ENCODE measurements around the gene CFAP77.
"Not testable (repeated sequence)": the region's sequence is repeated elsewhere in the genome, so short reads cannot be mapped to it uniquely, and the experiment has no call there.

CFAP77 gene

GRCh38 chr9:132409828-132410528, at the start of gene CFAP77:
Gene CFAP77, plus strand, starts transcription at chr9:132410211. Its CDS starts 61 bp downstream, at chr9:132410272.
- DNase-seq (ENCODE audit: low spot score): no peak
- H3K27me3 Mint-ChIP-seq (ENCODE audit: low read depth): peaks cover 56% of the 10 kb centered on the region
- peaks cover 6% of the 10 kb centered on the region for H3K36me3 Mint-ChIP-seq (ENCODE audit: low read depth)
- no peaks in the 10 kb centered on the region for H3K9me3 Mint-ChIP-seq
- peak within 1 kb of the TSS; percentile 69 for H3K4me3 Mint-ChIP-seq
- H3K27ac Mint-ChIP-seq: no peak within 1 kb of the TSS
- H3K4me1 Mint-ChIP-seq (ENCODE audit: low read depth): peaks cover 28% of the 10 kb centered on the region

- peaks cover 2% of the 10 kb centered on the region for H3K27me3 Mint-ChIP-seq (ENCODE audit: low read depth)
- H3K9me3 Mint-ChIP-seq: no peaks in the 10 kb centered on the region
- H3K27ac Mint-ChIP-seq: no peak overlapping the region
- H3K4me1 Mint-ChIP-seq (ENCODE audit: low read depth): peaks cover 2% of the 10 kb centered on the region
- no peak for DNase-seq (ENCODE audit: low spot score)
- no peak overlapping the region for H3K4me3 Mint-ChIP-seq
- H3K36me3 Mint-ChIP-seq (ENCODE audit: low read depth): no peaks in the 10 kb centered on the region
These were observed 45.9 kb upstream of the CFAP77 start for GRCh38 chr9:132364068-132364467.

- H3K4me3 Mint-ChIP-seq: no peak overlapping the region
- H3K27me3 Mint-ChIP-seq (ENCODE audit: low read depth): peaks cover 2% of the 10 kb centered on the region
- no peaks in the 10 kb centered on the region for H3K4me1 Mint-ChIP-seq (ENCODE audit: low read depth)
- H3K36me3 Mint-ChIP-seq (ENCODE audit: low read depth): no peaks in the 10 kb centered on the region
- H3K27ac Mint-ChIP-seq: no peak overlapping the region
- no peaks in the 10 kb centered on the region for H3K9me3 Mint-ChIP-seq
- no peak for DNase-seq (ENCODE audit: low spot score)
These were observed 44.0 kb upstream of the CFAP77 start for GRCh38 chr9:132365986-132366385.

GRCh38 chr9:132366481-132366880, 43.5 kb upstream of the CFAP77 start:
- DNase-seq (ENCODE audit: low spot score): no peak
- H3K27me3 Mint-ChIP-seq (ENCODE audit: low read depth): peaks cover 2% of the 10 kb centered on the region
- H3K4me3 Mint-ChIP-seq: no peak overlapping the region
- no peaks in the 10 kb centered on the region for H3K36me3 Mint-ChIP-seq (ENCODE audit: low read depth)
- H3K4me1 Mint-ChIP-seq (ENCODE audit: low read depth): no peaks in the 10 kb centered on the region
- no peak overlapping the region for H3K27ac Mint-ChIP-seq
- no peaks in the 10 kb centered on the region for H3K9me3 Mint-ChIP-seq

- H3K4me3 Mint-ChIP-seq: no peak overlapping the region
- peaks cover 2% of the 10 kb centered on the region for H3K27me3 Mint-ChIP-seq (ENCODE audit: low read depth)
- peaks cover 3% of the 10 kb centered on the region for H3K36me3 Mint-ChIP-seq (ENCODE audit: low read depth)
- H3K4me1 Mint-ChIP-seq (ENCODE audit: low read depth): peaks cover 6% of the 10 kb centered on the region
- no peaks in the 10 kb centered on the region for H3K9me3 Mint-ChIP-seq
- no peak overlapping the region for H3K27ac Mint-ChIP-seq
- no peak for DNase-seq (ENCODE audit: low spot score)
These were observed 42.2 kb upstream of the CFAP77 start for GRCh38 chr9:132367613-132368313.

GRCh38 chr9:132369421-132369820, 40.6 kb upstream of the CFAP77 start:
- H3K27ac Mint-ChIP-seq: no peak overlapping the region
- peaks cover 6% of the 10 kb centered on the region for H3K36me3 Mint-ChIP-seq (ENCODE audit: low read depth)
- H3K4me1 Mint-ChIP-seq (ENCODE audit: low read depth): peaks cover 10% of the 10 kb centered on the region
- H3K27me3 Mint-ChIP-seq (ENCODE audit: low read depth): peaks cover 2% of the 10 kb centered on the region
- no peak overlapping the region for H3K4me3 Mint-ChIP-seq
- no peaks in the 10 kb centered on the region for H3K9me3 Mint-ChIP-seq
- DNase-seq (ENCODE audit: low spot score): no peak

- no peak overlapping the region for H3K4me3 Mint-ChIP-seq
- H3K27me3 Mint-ChIP-seq (ENCODE audit: low read depth): peaks cover 2% of the 10 kb centered on the region
- no peak overlapping the region for H3K27ac Mint-ChIP-seq
- H3K9me3 Mint-ChIP-seq: no peaks in the 10 kb centered on the region
- H3K4me1 Mint-ChIP-seq (ENCODE audit: low read depth): peaks cover 12% of the 10 kb centered on the region
- no peak for DNase-seq (ENCODE audit: low spot score)
- peaks cover 13% of the 10 kb centered on the region for H3K36me3 Mint-ChIP-seq (ENCODE audit: low read depth)
These were observed 39.4 kb upstream of the CFAP77 start for GRCh38 chr9:132370592-132370991.

GRCh38 chr9:132372177-132373095, 37.6 kb upstream of the CFAP77 start:
- peaks cover 13% of the 10 kb centered on the region for H3K36me3 Mint-ChIP-seq (ENCODE audit: low read depth)
- no peak for DNase-seq (ENCODE audit: low spot score)
- H3K9me3 Mint-ChIP-seq: no peaks in the 10 kb centered on the region
- H3K27me3 Mint-ChIP-seq (ENCODE audit: low read depth): no peaks in the 10 kb centered on the region
- peak overlapping the region; percentile 44 for H3K4me3 Mint-ChIP-seq
- H3K27ac Mint-ChIP-seq: peak overlapping the region; percentile 84
- H3K4me1 Mint-ChIP-seq (ENCODE audit: low read depth): peaks cover 12% of the 10 kb centered on the region

- H3K4me1 Mint-ChIP-seq (ENCODE audit: low read depth): peaks cover 17% of the 10 kb centered on the region
- H3K27ac Mint-ChIP-seq; H3K4me3 Mint-ChIP-seq; DNase-seq (ENCODE audit: low spot score); H3K27me3 Mint-ChIP-seq (ENCODE audit: low read depth); H3K9me3 Mint-ChIP-seq: not testable (repeated sequence)
- peaks cover 25% of the 10 kb centered on the region for H3K36me3 Mint-ChIP-seq (ENCODE audit: low read depth)
These were observed 32.2 kb upstream of the CFAP77 start for GRCh38 chr9:132377769-132378168.

- not testable (repeated sequence) for H3K9me3 Mint-ChIP-seq; H3K4me3 Mint-ChIP-seq; DNase-seq (ENCODE audit: low spot score); H3K27me3 Mint-ChIP-seq (ENCODE audit: low read depth); H3K27ac Mint-ChIP-seq
- Mint-ChIP-seq H3K36me3 (ENCODE audit: low read depth) (peaks cover 27% of the 10 kb centered on the region), H3K4me1 (ENCODE audit: low read depth) (peaks cover 18% of the 10 kb centered on the region)
These were observed 31.6 kb upstream of the CFAP77 start for GRCh38 chr9:132378416-132378815.

- H3K9me3 Mint-ChIP-seq: no peaks in the 10 kb centered on the region
- H3K27ac Mint-ChIP-seq: peak overlapping the region; percentile 32
- peak overlapping the region; percentile 33 for H3K4me3 Mint-ChIP-seq
- peaks cover 25% of the 10 kb centered on the region for H3K4me1 Mint-ChIP-seq (ENCODE audit: low read depth)
- no peak for DNase-seq (ENCODE audit: low spot score)
- H3K27me3 Mint-ChIP-seq (ENCODE audit: low read depth): no peaks in the 10 kb centered on the region
- H3K36me3 Mint-ChIP-seq (ENCODE audit: low read depth): peaks cover 40% of the 10 kb centered on the region
These were observed 28.0 kb upstream of the CFAP77 start for GRCh38 chr9:132381966-132382541.

GRCh38 chr9:132383462-132383883, 26.5 kb upstream of the CFAP77 start:
- H3K4me1 Mint-ChIP-seq (ENCODE audit: low read depth): peaks cover 25% of the 10 kb centered on the region
- no peaks in the 10 kb centered on the region for H3K9me3 Mint-ChIP-seq
- peaks cover 49% of the 10 kb centered on the region for H3K36me3 Mint-ChIP-seq (ENCODE audit: low read depth)
- H3K4me3 Mint-ChIP-seq: no peak overlapping the region
- peak overlapping the region; percentile 63 for H3K27ac Mint-ChIP-seq
- no peak for DNase-seq (ENCODE audit: low spot score)
- no peaks in the 10 kb centered on the region for H3K27me3 Mint-ChIP-seq (ENCODE audit: low read depth)

- Mint-ChIP-seq H3K27me3 (ENCODE audit: low read depth) (no peaks in the 10 kb centered on the region), H3K27ac (peak overlapping the region; percentile 58), H3K36me3 (ENCODE audit: low read depth) (peaks cover 52% of the 10 kb centered on the region), H3K4me3 (no peak overlapping the region), H3K9me3 (no peaks in the 10 kb centered on the region), H3K4me1 (ENCODE audit: low read depth) (peaks cover 25% of the 10 kb centered on the region)
- DNase-seq (ENCODE audit: low spot score): no peak
These were observed 25.6 kb upstream of the CFAP77 start for GRCh38 chr9:132384376-132384775.

Data from T-helper 2 cell treated with Interferon-gamma antibody and Interleukin-4, amounts not matched to agents 5 μg/mL and 100 μg/mL, for 36 hours (primary cell).